Astrocyte (in vitro differentiated cells and primary cell): ENCODE results near the gene KLF15. TPM values are rescaled to one million over a fixed set of nuclear protein-coding genes. Genes with fewer than 3 reads are reported as not detected.

ENCODE experiments used
- DNase-seq: peaks from one replicate; pipeline ENCODE4 v3.0.0-alpha.2; 2010; ENCODE audit warnings: low read depth
- FAIRE-seq: peaks from 2 replicates; lab custom pipeline; 2011; peaks lifted over from hg19 to GRCh38; lab: Jason Lieb, UNC
- H2AFZ ChIP-seq: 2 replicates; pipeline ENCODE4 v1.6.0; 2012; ENCODE audit warnings: low read depth, low read length, inconsistent platforms
- H3K27ac ChIP-seq: 2 replicates; pipeline ENCODE4 v1.5.1; 2011; ENCODE audit warnings: low read depth, low read length, inconsistent platforms
- H3K27me3 ChIP-seq: 2 replicates; pipeline ENCODE4 v1.6.0; 2011; ENCODE audit warnings: low read length, inconsistent platforms; ENCODE audit not compliant: insufficient read depth
- H3K36me3 ChIP-seq: 2 replicates; pipeline ENCODE4 v1.5.1; 2011; ENCODE audit warnings: low read length, inconsistent platforms; ENCODE audit not compliant: insufficient read depth
- H3K4me1 ChIP-seq: 2 replicates; pipeline ENCODE4 v1.5.1; 2011; ENCODE audit warnings: low read length, inconsistent platforms; ENCODE audit not compliant: insufficient read depth
- H3K4me2 ChIP-seq: 2 replicates; pipeline ENCODE4 v1.6.0; 2012; ENCODE audit warnings: low read length, inconsistent platforms
- H3K4me3 ChIP-seq: 2 replicates; pipeline ENCODE4 v1.5.1; 2011; ENCODE audit warnings: low read depth, mild to moderate bottlenecking, low read length, inconsistent platforms; ENCODE audit not compliant: insufficient read depth
- H3K79me2 ChIP-seq: 2 replicates; pipeline ENCODE4 v1.6.0; 2012; ENCODE audit warnings: mild to moderate bottlenecking, low read length, inconsistent platforms; ENCODE audit not compliant: insufficient read depth
- H3K9ac ChIP-seq: 2 replicates; pipeline ENCODE4 v1.6.0; 2012; ENCODE audit warnings: mild to moderate bottlenecking, low read length, inconsistent platforms
- H3K9me3 ChIP-seq: 2 replicates; pipeline ENCODE4 v1.5.1; 2012; ENCODE audit warnings: low read depth, mild to moderate bottlenecking, low read length, inconsistent platforms; ENCODE audit not compliant: insufficient read depth
- H4K20me1 ChIP-seq: 2 replicates; pipeline ENCODE4 v1.6.0; 2012; ENCODE audit warnings: low read length, inconsistent platforms; ENCODE audit not compliant: insufficient read depth
- H3K27ac Mint-ChIP-seq: one replicate; pipeline ENCODE4 v1.8.0; 2021; ENCODE audit warnings: mild to moderate bottlenecking, mixed read lengths; ENCODE audit not compliant: unreplicated experiment
- H3K27me3 Mint-ChIP-seq: one replicate; pipeline ENCODE4 v1.8.0; 2021; ENCODE audit warnings: low read depth, mixed read lengths; ENCODE audit not compliant: unreplicated experiment
- H3K36me3 Mint-ChIP-seq: one replicate; pipeline ENCODE4 v1.8.0; 2021; ENCODE audit warnings: low read depth, mixed read lengths; ENCODE audit not compliant: unreplicated experiment
- H3K4me1 Mint-ChIP-seq: one replicate; pipeline ENCODE4 v1.8.0; 2021; ENCODE audit warnings: low read depth, mixed read lengths; ENCODE audit not compliant: unreplicated experiment
- H3K4me3 Mint-ChIP-seq: one replicate; pipeline ENCODE4 v1.8.0; 2021; ENCODE audit warnings: mild to moderate bottlenecking, moderate library complexity, mixed read lengths; ENCODE audit not compliant: unreplicated experiment
- H3K9me3 Mint-ChIP-seq: one replicate; pipeline ENCODE4 v1.8.0; 2021; ENCODE audit warnings: mild to moderate bottlenecking, mixed read lengths; ENCODE audit not compliant: unreplicated experiment
- EZH2 ChIP-seq: IDR thresholded peaks from 2 replicates; pipeline ENCODE4 v1.6.1; 2012; ENCODE audit warnings: mild to moderate bottlenecking, low read length, inconsistent platforms; ENCODE audit not compliant: insufficient read depth
- total RNA-seq: library from RNA; stranded (reverse); gene quantifications from 2 replicates; pipeline ENCODE4 v1.2.1, GENCODE V29; 2021
- TF ChIP-seq, protein P1 (sequence below): IDR thresholded peaks from 2 replicates; pipeline ENCODE4 v1.5.1; 2011; ENCODE audit warnings: low read depth, mild to moderate bottlenecking, inconsistent platforms, low read length, moderate library complexity; ENCODE audit not compliant: insufficient read depth

Gene KLF15
- total RNA-seq, 1 donor from 2014 or later, result 0.34 TPM

DNA sequence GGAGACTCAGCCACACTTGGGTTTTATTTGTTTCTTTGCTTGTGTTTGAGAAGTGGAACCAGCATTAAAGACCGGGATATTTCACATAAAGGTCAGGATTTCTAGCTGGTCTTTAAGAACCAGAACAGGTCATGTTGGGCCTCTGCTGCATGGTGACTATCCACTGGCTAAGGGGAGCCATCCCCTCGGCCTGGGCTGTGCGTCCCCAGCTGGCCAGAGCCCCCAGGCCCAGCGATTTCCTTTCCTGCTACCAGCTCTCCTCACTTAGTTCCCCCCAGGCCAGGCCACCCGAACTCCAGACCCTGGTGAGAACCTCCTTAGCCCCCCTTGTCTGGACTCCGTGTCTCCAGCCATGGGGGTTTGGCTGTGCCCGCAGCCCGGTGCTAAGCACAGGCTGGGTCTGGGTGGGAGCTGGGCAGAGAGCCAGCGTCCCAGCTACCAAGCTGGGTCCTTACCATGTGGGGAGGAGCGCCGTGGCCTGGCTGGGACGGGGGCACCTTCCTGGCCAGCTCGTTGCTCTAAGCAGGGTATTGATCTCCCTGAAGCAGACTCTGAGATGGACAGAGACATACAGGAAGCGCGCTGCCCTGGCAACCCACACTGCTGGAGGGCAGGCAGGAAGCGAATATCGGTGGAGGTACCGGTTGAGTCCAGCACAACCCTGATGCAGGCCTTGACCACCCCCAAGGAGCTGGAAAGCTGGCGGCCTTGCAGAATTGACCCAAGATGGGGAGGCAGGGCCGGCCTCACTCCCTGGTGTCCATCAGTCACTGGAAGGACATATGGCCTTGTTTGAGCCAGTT, 49.4 kb downstream of the KLF15 start:
- FAIRE-seq, result no peak
- H4K20me1 ChIP-seq, result no peaks in the 10 kb centered on the region
- no peaks in the 10 kb centered on the region for H3K36me3 Mint-ChIP-seq
- no peak overlapping the region for H3K27ac Mint-ChIP-seq
- no peaks in the 10 kb centered on the region for H3K79me2 ChIP-seq
- H3K36me3 ChIP-seq, result no peaks in the 10 kb centered on the region
- TF ChIP-seq, protein P1, sequence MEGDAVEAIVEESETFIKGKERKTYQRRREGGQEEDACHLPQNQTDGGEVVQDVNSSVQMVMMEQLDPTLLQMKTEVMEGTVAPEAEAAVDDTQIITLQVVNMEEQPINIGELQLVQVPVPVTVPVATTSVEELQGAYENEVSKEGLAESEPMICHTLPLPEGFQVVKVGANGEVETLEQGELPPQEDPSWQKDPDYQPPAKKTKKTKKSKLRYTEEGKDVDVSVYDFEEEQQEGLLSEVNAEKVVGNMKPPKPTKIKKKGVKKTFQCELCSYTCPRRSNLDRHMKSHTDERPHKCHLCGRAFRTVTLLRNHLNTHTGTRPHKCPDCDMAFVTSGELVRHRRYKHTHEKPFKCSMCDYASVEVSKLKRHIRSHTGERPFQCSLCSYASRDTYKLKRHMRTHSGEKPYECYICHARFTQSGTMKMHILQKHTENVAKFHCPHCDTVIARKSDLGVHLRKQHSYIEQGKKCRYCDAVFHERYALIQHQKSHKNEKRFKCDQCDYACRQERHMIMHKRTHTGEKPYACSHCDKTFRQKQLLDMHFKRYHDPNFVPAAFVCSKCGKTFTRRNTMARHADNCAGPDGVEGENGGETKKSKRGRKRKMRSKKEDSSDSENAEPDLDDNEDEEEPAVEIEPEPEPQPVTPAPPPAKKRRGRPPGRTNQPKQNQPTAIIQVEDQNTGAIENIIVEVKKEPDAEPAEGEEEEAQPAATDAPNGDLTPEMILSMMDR, result no peak
- no peak for TF ChIP-seq EZH2
- H3K27ac ChIP-seq, result no peak overlapping the region
- peaks cover 8% of the 10 kb centered on the region for H3K27me3 Mint-ChIP-seq
- H3K4me3 ChIP-seq, result no peak overlapping the region
- peaks cover 30% of the 10 kb centered on the region for H3K9me3 Mint-ChIP-seq
- no peak overlapping the region for H3K4me3 Mint-ChIP-seq
- no peak for DNase-seq
- peaks cover 9% of the 10 kb centered on the region for H3K4me1 Mint-ChIP-seq
- no peak overlapping the region for H3K4me2 ChIP-seq
- no peak overlapping the region for H3K9ac ChIP-seq
- H3K4me1 ChIP-seq, result peaks cover 8% of the 10 kb centered on the region
- peaks cover 4% of the 10 kb centered on the region for H3K9me3 ChIP-seq
- no peaks in the 10 kb centered on the region for H3K27me3 ChIP-seq
- H2AFZ ChIP-seq, result no peak overlapping the region

DNA sequence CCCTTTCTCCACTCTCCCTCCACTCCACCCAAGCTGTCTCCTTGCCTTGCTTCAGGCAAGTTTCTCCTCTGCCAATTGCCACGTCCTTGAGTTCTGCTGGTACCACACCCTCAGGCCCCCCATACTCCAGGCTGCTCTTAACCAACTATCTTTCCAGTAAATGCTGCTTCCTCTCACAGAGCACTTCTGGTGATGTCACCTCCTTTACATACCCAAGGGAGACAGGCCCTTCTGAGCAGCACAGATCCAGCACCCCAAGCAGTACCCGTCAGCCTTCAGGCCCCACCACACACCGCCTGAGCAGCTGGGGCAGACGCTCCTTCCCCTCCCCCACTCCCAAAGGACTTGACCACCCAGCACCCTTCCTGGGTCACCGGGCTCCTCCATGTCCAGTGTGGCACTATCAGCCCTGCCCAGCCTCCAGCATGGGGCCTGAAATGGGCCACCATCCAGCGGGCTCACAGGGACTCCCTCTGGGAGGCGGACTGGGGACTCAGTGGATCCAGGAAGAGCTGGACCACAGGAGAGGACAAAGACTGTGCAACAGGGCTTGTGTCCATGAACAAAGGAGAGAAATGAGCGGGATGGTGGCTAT, 50.2 kb downstream of the KLF15 start:
- H3K9me3 Mint-ChIP-seq, result peaks cover 29% of the 10 kb centered on the region
- H3K36me3 Mint-ChIP-seq, result no peaks in the 10 kb centered on the region
- H4K20me1 ChIP-seq, result no peaks in the 10 kb centered on the region
- H3K4me3 ChIP-seq, result no peak overlapping the region
- H3K27ac ChIP-seq, result no peak overlapping the region
- peaks cover 9% of the 10 kb centered on the region for H3K4me1 Mint-ChIP-seq
- H3K9me3 ChIP-seq, result peaks cover 4% of the 10 kb centered on the region
- FAIRE-seq, result no peak
- no peak overlapping the region for H3K27ac Mint-ChIP-seq
- TF ChIP-seq, protein P1, result no peak
- TF ChIP-seq EZH2, result no peak
- peaks cover 8% of the 10 kb centered on the region for H3K4me1 ChIP-seq
- H3K79me2 ChIP-seq, result no peaks in the 10 kb centered on the region
- H3K36me3 ChIP-seq, result no peaks in the 10 kb centered on the region
- H3K27me3 ChIP-seq, result no peaks in the 10 kb centered on the region
- no peak for DNase-seq
- no peak overlapping the region for H3K4me2 ChIP-seq
- H3K27me3 Mint-ChIP-seq, result peaks cover 8% of the 10 kb centered on the region
- H3K4me3 Mint-ChIP-seq, result no peak overlapping the region
- no peak overlapping the region for H2AFZ ChIP-seq
- H3K9ac ChIP-seq, result no peak overlapping the region

DNA sequence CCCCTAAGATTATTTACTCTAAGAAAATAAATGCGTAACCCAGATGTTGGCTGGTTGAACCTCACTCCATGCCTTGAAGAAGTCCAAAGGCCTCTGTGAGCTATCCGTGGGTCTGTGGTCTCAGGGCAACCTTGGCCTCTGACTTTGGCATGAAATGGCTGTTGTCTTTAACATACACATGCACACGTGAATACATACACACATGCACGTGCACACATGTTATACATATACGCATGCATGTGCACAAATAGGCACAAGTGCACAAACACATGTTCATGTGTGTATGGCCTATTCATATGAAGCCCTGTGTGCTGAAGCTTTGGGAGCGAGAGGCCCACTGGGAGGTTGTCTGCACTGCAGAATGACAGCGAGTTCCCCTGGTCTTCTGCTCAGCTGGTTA, 50.8 kb downstream of the KLF15 start:
- FAIRE-seq (no peak), DNase-seq (no peak)
- Mint-ChIP-seq H3K4me1 (peaks cover 9% of the 10 kb centered on the region), H3K27me3 (peaks cover 8% of the 10 kb centered on the region), H3K9me3 (peaks cover 29% of the 10 kb centered on the region), H3K27ac (no peak overlapping the region), H3K4me3 (no peak overlapping the region), H3K36me3 (no peaks in the 10 kb centered on the region)
- no peak overlapping the region for H2AFZ ChIP-seq
- H3K4me1 ChIP-seq, result peaks cover 8% of the 10 kb centered on the region
- peaks cover 4% of the 10 kb centered on the region for H3K9me3 ChIP-seq
- H3K4me2 ChIP-seq, result no peak overlapping the region
- TF ChIP-seq, protein P1, result no peak
- no peak for TF ChIP-seq EZH2
- H3K36me3 ChIP-seq, result no peaks in the 10 kb centered on the region
- no peaks in the 10 kb centered on the region for H4K20me1 ChIP-seq
- H3K27me3 ChIP-seq, result no peaks in the 10 kb centered on the region
- no peak overlapping the region for H3K4me3 ChIP-seq
- H3K9ac ChIP-seq, result no peak overlapping the region
- H3K79me2 ChIP-seq, result no peaks in the 10 kb centered on the region
- no peak overlapping the region for H3K27ac ChIP-seq
